Kidney (tissue), 22 donors: Measurements from ENCODE around the gene PRR9. TPM values are rescaled to one million over a fixed set of nuclear protein-coding genes. Genes with fewer than 3 reads are reported as not detected.

Experiments
- DNase-seq, 5 donors: peaks; one replicate each; pipeline ENCODE4 v3.0.0-alpha.2; 2013 to 2020
- FAIRE-seq: peaks from 2 replicates; lab custom pipeline; 2012; peaks lifted over from hg19 to GRCh38; lab: Jason Lieb, UNC
- H3K27ac ChIP-seq, 2 donors: one replicate each; pipeline ENCODE4 v1.7.0; 2013; ENCODE audit warnings: low read depth in 2 of 2, low read length in 2 of 2, inconsistent platforms in 1 of 2
- H3K27me3 ChIP-seq: one replicate; pipeline ENCODE4 v1.7.1; 2013; ENCODE audit warnings: low read length, inconsistent platforms; ENCODE audit not compliant: control insufficient read depth, insufficient read depth
- H3K36me3 ChIP-seq, 3 donors: one replicate each; pipeline versions ENCODE4 v1.7.0 to v1.7.1; 2013; ENCODE audit warnings: low read length in 3 of 3, control low read depth in 1 of 3, inconsistent platforms in 1 of 3; ENCODE audit not compliant: insufficient read depth in 3 of 3, control insufficient read depth in 2 of 3
- H3K4me1 ChIP-seq, 3 donors: one replicate each; pipeline versions ENCODE4 v1.7.0 to v1.7.1; 2013; ENCODE audit warnings: low read length in 3 of 3, inconsistent platforms in 1 of 3, low read depth in 1 of 3; ENCODE audit not compliant: control insufficient read depth in 2 of 3, insufficient read depth in 2 of 3
- H3K4me3 ChIP-seq, 3 donors: one replicate each; pipeline versions ENCODE4 v1.7.0 to v1.8.1; 2013; ENCODE audit warnings: low read length in 3 of 3, control low read depth in 1 of 3, inconsistent platforms in 1 of 3
- H3K9ac ChIP-seq, 3 donors: one replicate each; pipeline versions ENCODE4 v1.7.0 to v1.7.1; 2013; ENCODE audit warnings: low read length in 3 of 3, control low read depth in 1 of 3, inconsistent platforms in 1 of 3
- H3K9me3 ChIP-seq, 3 donors: one replicate each; pipeline versions ENCODE4 v1.7.0 to v1.7.1; 2013; ENCODE audit warnings: low read length in 3 of 3, control low read depth in 1 of 3, inconsistent platforms in 1 of 3; ENCODE audit not compliant: control insufficient read depth in 2 of 3, insufficient read depth in 1 of 3
- CTCF ChIP-seq: IDR thresholded peaks from 3 replicates; pipeline ENCODE4 v1.5.1; 2012; ENCODE audit warnings: mild to moderate bottlenecking, moderate library complexity, borderline replicate concordance; ENCODE audit not compliant: insufficient read depth; ENCODE audit errors: extremely low read depth
- intact Hi-C: fragments of 100-400 bp; cut with DNase I; formaldehyde crosslinking; loops from one replicate; pipeline ENCODE4 v1.11.1; 2022
- long read RNA-seq, 10 donors: library from polyadenylated mRNA in 1 of 10; unstranded in 1 of 10; transcript quantifications; one replicate each; pipeline ENCODE4 v2.0.0 and lab custom pipeline, GENCODE V29; 2021 to 2026
- polyA plus RNA-seq: library from polyadenylated mRNA; stranded (reverse); fragments of 350-450 nt; fragmentation: Illumina TruSeq; extraction: RNeasy Lipid Tissue Mini Kit (QIAGEN cat#74804); gene quantifications from one replicate; pipeline ENCODE4 v1.2.3, GENCODE V29; 2014; ENCODE audit warnings: low read depth, low replicate concordance; ENCODE audit not compliant: insufficient read depth
- total RNA-seq: library from RNA; stranded (reverse); fragmentation: NEBNext Ultra II Directional; extraction: Animal tissue kit (Norgen Biotek cat#: 25700); gene quantifications from one replicate; pipeline ENCODE4 v1.2.1, GENCODE V29; 2021
- donor health status: control.
- donor health status: control.
- donor health status: control.
- donor health status: control.
- donor health status: control.
- donor health status: DM: yes; HTN: yes; CAD: no.
- donor health status: Normal renal cell carcinoma (clear cell type).

PRR9 gene
- not detected for total RNA-seq
- not detected for polyA plus RNA-seq
- long read RNA-seq, donor 1: 0 reads
- long read RNA-seq, donor 2: 0 reads
- long read RNA-seq, donor 3: 0 reads
- long read RNA-seq, donor 4: 0 reads
- long read RNA-seq, donor 5: 0 reads
- long read RNA-seq, donor 6: 0 reads
- long read RNA-seq, donor 7: 0 reads
- long read RNA-seq, donor 8: 0 reads
- long read RNA-seq, donor 9: 0 reads
- long read RNA-seq, donor 10: 0 reads

GRCh38 chr1:153217212-153217611 is at the start of gene PRR9:
PRR9 (plus strand) TSS chr1:153217584; CDS start chr1:153218145, 561 bp downstream.
- Histone ChIP-seq H3K4me1 (no peaks in the 10 kb centered on the region), H3K27ac (no peak within 1 kb of the TSS), H3K36me3 (no peaks in the 10 kb centered on the region), H3K9me3 (no peaks in the 10 kb centered on the region), H3K27me3 (no peaks in the 10 kb centered on the region), H3K9ac (no peak within 1 kb of the TSS), H3K4me3 (no peak within 1 kb of the TSS)
- DNase-seq: no peak
- intact Hi-C loops: no loop called here
- no peak for TF ChIP-seq CTCF
- no peak for FAIRE-seq

- H3K27me3 ChIP-seq: no peaks in the 10 kb centered on the region
- H3K4me1 ChIP-seq: no peaks in the 10 kb centered on the region
- H3K9me3 ChIP-seq: no peaks in the 10 kb centered on the region
- no peak overlapping the region for H3K27ac ChIP-seq
- no peak for DNase-seq
- intact Hi-C loops: no loop called here
- H3K36me3 ChIP-seq: no peaks in the 10 kb centered on the region
- no peak overlapping the region for H3K4me3 ChIP-seq
- no peak overlapping the region for H3K9ac ChIP-seq
- no peak for FAIRE-seq
- no peak for TF ChIP-seq CTCF
Measured at GRCh38 chr1:153168686-153169085, 48.7 kb upstream of the PRR9 start.

GRCh38 chr1:153174624-153175023 is 42.8 kb upstream of the PRR9 start:
- no peaks in the 10 kb centered on the region for H3K27me3 ChIP-seq
- intact Hi-C loops: no loop called here
- no peak overlapping the region for H3K9ac ChIP-seq
- H3K4me1 ChIP-seq: no peaks in the 10 kb centered on the region
- H3K36me3 ChIP-seq: no peaks in the 10 kb centered on the region
- no peak for TF ChIP-seq CTCF
- H3K9me3 ChIP-seq: peaks cover 0 to 3% (median 0%) of the 10 kb centered on the region in 3 donors
- no peak overlapping the region for H3K4me3 ChIP-seq
- no peak overlapping the region for H3K27ac ChIP-seq
- DNase-seq (no peak), FAIRE-seq (no peak)
